Activated naive CD4-positive, alpha-beta T cell treated with Interleukin-2 at 50 U/mL for 16 hours (primary cell): ENCODE measurements around the gene FKTN.
"Not testable (repeated sequence)": the region's sequence is repeated elsewhere in the genome, so short reads cannot be mapped to it uniquely, and the experiment has no call there.

Experiments
- DNase-seq: peaks from one replicate; pipeline ENCODE4 v3.0.0-alpha.2; 2020

The FKTN gene

DNA sequence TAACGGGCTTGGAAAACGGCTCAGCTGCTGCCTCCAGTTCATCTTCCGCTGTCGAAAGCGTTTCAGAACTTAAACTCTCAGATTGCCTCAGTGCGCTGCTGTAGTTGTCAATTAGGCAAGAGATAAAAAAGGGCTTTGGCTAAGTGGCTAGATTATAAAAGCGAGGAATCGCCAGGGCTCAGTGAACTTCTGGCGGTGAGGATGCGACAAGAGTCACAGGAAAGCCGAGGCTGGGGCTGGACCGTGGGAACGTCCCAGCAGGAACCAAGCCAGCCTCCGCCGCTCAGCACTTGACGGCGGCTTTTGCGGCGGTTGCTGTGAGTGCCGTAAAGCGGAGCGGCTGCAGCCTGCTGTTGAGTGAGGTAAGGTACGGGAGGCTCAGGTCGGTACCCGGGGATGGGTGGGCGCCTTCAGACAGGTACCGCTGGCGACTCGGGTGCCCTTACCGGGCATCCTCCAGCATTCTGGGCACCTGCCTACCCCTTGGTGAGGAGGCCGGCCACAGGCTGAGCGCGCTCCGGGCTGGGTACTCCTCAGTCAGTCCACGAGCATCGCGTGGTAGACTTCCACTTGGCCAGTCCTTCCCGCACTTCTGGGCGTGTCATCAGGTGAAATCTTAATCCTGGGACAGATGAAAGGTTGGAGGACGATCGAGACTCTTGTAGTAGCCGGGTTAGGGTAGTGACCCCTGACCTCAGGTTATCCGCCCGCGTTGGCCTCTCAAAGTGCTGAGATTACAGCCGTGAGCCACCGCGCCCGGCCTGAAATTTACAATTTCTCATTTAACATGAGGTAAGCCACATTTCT, at the start of gene FKTN:
FKTN (plus strand) TSS at position 328 of the 807 bp plus-strand sequence. CDS start 16,902 bp downstream, outside the sequence.
- peak; percentile 85 for DNase-seq

DNA sequence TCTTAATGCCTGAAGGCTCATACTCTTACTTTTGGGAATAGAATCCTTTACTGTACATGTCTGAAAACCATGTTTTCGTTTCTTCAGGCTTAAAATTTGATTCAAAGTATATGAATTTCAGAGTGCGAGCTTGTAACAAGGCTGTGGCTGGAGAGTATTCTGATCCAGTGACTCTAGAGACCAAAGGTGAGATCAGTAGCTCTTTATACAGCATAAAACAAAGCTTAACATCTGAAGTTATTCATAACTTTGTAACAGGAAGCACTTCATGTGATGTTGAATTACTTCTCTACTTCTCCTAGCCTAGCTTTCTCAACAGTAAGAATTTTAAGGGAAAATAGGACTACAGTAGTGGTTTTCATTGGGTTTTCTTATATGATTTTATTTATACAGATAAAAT, 49.4 kb upstream of the FKTN start:
- no peak for DNase-seq

DNA sequence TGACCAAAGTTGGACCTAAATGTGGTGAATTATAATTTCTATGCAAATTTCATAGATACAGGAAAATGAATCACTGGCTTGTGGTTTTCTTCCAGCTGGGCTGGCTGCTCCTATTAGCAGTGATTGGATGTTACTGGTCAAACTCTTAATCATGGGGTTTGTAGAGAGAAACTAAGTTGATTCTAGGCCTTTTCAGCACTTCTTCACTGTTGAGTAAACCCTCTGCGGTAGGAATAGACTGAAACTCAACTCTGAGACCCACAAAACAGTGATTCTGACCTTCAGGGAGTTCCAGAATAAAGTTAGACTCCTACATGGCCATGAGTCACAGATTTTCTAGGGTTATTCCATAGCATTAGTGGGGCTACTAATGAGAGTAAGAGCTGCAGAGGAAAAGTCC, 47.9 kb upstream of the FKTN start:
- DNase-seq: no peak

DNA sequence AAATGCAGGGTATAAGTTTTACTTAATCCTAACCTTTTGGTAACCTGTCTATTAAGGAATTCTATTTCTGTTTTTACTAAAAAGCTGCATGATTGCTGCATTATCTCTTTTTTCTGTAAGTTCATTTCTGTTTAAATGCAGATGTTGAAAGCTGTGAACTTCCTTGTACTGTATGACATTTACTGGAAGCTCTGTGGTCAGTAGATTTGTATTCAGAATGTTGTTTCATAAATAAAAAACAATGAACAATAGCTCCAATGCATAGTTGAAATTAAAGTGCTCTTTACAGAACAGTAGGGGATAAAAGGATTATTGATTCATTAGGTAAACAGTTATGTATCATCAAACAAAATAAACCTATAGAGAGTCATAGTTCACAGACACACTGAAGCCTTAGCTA, 46.5 kb upstream of the FKTN start:
- no peak for DNase-seq

DNA sequence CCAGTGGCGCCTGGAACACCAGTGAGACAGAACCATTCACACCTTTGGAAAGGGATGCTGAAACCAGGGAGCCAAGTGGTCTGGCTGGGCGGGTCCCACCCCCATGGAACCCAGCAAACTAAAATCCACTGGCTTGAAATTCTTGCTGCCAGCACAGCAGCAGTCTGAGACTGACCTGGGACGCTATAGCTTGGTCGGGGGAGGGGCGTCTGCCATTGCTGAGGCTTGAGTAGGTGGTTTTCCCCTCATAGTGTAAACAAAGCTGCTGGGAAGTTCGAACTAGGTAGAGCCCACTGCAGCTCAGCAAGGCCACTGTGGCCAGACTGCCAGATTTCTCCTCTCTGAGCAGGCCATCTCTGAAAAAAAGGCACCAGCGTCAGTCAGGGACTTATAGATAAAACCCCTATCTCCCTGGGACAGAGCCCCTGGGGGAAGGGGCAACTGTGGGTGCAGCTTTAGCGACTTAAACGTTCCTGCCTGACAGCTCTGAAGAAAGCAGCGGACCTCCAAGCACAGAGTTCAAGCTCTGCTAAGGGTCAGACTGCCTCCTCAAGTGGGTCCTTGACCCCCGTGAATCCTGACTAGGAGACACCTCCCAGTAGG, 42.0 kb upstream of the FKTN start:
- no peak for DNase-seq

DNA sequence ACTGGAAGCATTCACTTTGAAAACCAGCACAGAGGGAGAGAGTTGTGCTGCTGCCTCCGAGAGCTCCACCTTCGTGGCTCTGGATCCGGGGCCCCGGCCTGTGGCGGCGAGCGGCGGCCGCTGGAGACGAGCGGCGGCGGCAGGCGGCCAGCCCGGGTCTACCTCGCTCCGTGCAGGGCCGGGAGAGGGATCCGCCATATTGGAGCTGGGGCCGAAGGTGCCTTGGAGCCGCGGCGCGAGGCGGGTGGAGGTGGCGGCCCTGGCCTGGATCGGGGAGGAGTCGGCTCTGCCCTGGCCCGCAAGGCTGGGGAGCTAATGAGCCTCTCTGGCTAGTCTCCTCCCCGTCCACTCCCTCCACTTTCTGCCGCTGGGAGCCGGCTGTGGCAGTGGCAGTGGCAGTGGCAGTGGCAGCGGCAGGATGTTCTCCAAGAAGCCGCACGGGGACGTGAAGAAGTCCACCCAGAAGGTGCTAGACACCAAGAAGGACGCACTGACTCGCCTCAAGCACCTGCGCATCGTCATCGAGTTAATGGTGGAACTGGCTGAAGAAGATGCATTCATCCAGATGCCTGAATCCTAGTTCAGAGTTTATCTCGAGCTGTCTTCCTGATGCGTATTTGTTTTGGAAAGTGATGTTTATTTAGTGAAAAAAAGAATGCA, 38.1 kb upstream of the FKTN start:
- peak; percentile 32 for DNase-seq

DNA sequence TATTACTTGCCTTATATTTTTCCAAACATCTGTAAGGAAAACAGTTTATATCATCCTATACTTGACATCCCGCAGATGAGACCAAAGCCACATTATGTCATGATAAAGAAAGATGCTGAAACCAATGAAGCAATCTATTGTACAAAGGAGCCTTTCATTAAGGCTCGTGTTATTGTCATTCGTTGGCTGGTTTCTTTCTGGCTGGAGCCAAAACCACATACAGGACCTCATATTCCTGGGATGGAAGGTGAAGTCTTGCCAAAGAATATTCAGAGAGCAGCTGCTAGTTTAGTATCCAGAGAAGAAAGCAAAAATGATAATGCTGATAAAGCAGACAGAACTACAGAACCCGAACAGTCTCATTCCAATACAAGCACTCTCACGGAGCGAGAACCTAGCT, 36.9 kb upstream of the FKTN start:
- DNase-seq: not testable (repeated sequence)

DNA sequence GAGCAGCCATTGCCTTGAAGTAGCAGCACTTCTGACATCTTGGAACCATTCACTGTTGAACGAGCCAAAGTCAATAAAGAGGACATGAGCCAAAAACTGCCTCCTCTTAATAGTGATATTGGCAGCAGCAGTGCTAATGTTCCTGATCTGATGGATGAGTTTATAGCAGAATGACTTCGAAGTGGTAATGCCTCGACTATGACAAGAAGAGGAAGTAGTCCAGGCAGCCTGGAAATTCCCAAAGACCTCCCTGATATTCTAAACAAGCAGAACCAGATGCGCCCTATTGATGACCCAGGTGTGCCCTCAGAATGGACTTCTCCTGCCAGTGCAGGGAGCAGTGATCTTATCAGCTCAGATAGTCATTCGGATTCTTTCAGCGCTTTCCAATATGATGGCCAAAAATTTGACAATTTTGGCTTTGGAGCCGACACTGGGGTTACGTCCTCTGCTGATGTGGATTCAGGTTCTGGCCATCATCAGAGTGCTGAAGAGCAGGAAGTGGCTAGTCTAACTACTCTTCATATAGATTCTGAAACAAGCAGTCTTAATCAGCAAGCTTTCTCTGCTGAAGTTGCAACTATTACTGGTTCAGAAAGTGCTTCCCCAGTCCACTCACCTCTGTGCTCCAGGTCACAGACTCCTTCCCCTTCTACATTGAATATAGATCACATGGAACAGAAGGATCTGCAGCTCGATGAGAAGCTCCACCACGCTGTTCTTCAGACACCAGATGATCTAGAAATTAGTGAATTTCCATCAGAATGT, 35.1 kb upstream of the FKTN start:
- not testable (repeated sequence) for DNase-seq

DNA sequence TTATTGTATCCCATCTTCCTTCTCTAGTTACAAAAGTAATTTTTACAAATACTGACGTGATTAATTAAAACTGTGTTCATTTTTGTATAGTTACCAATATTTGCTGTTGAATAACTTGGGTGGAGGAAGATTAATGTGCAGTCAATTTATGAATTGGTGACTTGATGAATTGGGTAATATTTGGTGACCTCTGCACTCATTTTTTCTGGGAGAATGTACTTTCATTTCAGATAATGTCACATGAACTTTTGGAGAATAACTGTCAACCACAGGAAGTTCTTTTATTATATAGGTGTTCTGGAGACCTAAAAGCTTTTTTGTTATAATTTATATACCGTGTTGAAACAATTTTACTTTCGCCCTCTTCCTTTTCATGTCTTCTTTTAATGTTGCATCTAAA, 26.4 kb upstream of the FKTN start:
- no peak for DNase-seq

DNA sequence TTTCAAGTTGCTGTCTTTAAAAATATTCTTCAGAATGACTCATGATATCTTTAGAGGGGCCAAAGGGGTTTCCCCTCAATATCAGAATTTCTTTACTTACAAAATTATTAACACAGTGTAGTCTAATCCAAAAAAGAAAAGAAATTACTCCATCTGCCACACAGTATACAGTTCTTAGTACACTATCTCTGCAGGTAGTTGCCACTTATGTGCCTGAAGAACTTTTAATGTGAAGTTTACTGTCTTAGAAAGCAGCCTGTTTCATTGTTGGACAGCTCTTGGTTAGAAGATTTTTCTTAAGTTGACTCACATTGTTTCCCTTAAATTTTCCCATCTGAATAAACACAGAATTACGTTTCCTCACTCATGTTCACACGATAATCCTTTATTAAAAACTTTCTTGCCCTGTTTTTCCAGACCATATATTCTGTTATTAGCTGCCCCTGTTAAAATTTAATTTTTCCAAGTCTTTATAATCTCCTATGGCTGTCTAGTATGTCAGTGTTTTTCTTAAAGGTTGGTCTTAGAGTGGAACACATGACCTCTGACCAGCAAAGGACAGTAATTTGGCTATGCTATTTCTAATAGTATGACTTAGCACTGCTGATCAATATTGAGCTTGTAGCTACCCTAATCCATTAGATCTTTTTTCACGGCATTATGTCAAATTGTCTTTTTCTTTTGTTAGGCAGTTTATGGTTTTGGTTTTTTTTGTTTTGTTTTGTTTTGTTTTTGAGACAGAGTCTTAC, 21.8 kb upstream of the FKTN start:
- no peak for DNase-seq

DNA sequence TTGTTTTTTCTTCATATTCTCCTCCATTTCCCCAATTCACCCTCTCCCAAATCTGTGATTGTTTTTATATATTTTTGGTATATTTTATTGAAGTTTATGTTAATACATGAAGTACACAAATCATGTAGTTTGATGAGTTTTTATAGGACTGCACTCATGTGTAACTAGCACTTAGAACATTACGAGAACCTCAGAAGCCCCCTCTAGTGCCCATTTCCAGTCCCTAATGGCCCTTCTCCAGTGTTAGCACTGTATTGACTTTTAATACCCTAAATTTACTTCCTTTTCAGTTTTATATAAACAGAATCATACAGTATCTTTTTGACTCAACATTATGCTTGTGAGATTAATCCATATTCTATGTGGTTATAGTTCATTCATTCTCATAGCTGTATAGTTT, 18.5 kb upstream of the FKTN start:
- no peak for DNase-seq

DNA sequence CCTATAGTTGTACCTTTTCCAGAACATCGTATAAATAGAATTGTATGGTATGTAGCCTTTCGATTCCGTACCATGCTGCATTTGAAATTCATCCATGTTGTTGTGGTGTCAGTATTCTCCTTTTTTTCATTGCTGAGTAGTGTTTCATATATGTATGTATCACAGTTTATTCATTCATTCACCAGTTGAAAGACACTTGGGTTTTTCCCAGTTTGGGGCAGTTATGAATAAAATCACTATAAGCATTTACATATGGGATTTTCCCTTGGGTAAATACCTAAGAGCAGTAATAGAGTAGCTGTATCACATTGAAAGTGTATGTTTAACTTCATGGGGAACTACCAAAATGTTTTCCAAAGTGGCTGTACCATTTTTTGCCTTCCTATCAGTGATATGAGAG, 16.1 kb upstream of the FKTN start:
- no peak for DNase-seq

DNA sequence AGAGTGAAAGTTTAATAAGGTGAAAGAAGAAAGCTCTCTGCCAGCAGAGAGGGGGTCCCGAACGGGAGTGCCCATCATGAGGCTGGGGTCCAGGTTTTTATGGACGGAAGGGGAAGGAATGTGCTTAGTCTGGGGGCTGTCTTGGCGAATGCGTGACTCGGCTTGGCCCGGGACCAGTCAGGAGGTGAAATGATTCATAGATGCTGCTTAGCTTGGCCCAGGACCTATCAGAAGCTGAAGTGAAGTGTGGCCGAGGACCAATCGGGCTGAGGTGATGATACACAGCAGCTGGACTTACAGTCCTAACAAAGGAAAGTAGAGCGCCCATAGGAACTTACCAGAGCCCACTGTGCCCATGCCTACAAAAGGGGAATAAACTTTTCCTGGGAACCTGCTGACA, 3.9 kb upstream of the FKTN start:
- no peak for DNase-seq

DNA sequence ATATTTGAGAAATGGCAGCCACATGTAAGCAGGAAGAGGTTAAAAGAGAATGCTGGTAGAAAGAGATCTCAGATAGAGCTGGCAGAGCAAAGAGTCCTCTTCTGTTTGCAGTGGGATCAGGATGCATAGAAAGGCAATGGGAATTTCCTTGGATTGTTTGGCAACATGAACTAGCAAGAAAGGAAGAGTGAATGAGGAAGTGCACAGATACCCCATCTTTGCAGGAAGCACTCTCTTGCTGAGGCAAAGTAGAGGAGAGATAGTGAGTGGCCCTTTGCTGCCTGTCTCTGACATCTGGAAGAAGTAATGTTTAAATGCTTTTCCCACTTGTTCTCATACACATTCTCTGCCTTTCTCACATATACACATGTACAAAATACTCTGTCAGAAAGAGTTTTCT, 14.5 kb downstream of the FKTN start:
- DNase-seq: no peak

DNA sequence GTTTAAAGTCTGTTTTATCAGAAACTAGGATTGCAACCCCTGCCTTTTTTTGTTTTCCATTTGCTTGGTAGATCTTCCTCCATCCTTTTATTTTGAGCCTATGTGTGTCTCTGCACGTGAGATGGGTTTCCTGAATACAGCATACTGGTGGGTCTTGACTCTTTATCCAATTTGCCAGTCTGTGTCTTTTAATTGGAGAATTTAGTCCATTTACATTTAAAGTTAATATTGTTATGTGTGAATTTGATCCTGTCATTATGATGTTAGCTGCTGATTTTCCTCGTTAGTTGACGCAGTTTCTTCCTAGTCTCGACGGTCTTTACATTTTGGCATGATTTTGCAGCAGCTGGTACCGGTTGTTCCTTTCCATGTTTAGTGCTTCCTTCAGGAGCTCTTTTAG, 22.0 kb downstream of the FKTN start:
- DNase-seq: not testable (repeated sequence)

DNA sequence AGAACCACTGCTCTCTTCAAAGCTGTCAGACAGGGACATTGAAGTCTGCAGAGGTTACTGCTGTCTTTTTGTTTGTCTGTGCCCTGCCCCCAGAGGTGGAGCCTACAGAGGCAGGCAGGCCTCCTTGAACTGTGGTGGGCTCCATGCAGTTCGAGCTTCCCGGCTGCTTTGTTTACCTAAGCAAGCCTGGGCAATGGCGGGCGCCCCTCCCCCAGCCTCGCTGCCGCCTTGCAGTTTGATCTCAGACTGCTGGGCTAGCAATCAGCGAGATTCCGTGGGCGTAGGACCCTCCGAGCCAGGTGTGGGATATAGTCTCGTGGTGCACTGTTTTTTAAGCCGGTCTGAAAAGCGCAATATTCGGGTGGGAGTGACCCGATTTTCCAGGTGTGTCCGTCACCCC, 23.6 kb downstream of the FKTN start:
- DNase-seq: not testable (repeated sequence)

DNA sequence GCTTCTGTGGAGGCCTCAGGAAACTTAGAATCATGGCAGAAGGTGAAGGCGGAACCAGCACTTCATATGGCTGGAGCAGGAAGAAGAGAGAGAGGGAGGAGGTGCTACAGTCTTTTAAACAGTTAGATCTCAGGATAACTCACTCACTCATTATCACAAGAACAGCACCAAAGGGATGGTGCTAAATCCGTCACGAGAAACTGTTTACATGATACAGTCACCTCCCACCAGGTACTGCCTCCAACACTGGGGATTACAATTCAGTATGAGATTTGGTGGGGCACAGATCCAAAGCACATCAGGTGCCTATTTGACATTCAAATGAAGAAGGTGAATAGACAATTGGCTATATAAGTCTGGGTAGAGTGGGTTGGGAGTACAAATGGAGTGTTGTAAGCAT, 35.2 kb downstream of the FKTN start:
- no peak for DNase-seq

DNA sequence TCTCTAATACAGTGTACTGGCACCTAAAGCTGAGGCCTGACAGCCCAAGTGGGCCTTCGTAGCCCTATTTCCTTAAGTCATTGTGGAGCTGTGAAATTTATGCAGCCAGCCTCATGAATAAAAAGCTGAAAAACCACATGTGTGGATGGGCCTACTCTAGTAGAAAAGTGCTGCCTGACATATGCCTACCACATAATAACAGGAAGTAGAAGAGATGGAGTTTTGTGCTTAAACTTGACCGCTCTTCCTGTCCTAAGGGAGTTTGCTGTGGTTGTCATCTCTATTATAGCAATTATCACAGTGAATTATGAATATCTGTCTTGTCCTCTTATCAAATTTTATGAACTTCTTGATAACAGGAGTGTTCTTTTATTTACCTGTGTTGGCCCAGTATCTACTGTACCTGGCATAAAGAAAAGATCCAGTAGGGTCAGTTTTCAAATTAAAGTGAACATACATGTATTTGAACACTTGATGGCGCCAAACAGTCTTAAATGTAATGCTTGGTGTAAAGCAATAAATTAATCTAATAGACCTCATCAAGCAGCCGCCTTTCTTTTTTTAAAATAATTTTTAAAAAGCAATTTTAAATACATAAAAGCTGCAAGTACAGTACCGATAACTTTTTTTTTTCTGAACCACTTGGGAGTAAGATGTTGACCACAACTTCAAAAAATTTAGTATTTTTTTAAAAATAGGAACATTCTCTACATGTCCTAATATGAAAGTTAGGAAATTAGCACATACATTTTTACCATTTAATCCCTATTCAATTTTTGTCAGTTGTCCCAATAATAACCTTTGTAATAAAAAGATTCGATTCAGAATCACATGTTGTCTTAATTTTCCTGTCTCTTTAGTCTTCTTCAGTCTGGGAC, 51.0 kb downstream of the FKTN start:
- no peak for DNase-seq

DNA sequence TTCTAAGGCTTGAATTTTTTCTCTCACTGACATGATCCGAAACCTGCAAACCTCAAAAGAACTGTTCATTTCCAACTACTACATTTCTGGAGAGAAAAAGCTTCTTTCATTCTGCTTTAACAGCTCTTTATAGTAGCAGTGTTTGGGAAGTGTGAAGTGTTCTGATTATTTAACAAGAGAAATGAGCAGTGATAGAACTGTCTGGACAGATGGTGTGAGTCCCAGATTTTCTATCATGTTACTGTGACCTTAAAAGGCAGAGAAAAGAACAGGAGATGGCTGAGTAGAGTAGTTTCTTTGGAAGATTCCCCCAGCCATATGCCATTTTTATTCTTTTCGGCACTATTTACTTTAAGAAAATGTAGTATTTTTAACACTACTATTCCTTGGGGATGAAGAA, 63.1 kb downstream of the FKTN start:
- DNase-seq: no peak

DNA sequence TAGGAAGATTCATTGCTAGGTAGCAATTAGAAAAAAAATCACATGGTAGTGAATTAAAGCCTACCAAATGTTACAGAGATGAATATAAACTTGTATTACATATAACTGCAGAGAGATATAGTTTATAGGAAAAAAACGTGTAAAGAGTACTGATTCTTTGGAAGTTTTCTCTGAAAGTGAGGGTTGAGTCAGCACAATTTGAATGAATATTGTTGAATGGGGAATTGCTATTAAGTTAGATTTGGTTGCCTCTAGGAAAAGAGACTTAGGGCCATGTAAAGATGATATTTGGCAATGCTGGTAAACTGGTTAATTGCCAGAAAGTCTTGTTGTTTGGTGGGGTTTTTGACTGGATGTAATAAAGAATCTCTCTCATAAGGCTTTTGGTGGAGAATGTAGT, 67.2 kb downstream of the FKTN start:
- DNase-seq: no peak

DNA sequence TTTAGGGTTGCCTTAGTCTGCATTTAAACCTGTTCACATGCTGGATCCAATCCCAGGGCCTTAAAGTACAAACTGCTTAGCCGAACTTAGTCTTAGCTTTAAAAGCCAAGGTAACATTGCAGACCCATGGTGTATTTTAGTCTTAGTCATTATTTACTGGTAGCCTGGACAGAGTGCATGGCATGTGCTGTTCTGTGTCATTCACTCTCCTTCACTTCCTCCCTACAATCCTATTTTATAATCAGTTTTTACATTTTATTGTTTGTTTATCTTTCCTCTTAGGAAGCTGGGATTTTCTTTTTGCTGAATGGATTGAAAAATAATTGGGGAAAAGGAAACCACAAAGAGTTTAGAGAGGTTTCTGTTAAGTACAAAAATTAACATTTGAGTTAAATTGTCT, 74.9 kb downstream of the FKTN start:
- DNase-seq: no peak

DNA sequence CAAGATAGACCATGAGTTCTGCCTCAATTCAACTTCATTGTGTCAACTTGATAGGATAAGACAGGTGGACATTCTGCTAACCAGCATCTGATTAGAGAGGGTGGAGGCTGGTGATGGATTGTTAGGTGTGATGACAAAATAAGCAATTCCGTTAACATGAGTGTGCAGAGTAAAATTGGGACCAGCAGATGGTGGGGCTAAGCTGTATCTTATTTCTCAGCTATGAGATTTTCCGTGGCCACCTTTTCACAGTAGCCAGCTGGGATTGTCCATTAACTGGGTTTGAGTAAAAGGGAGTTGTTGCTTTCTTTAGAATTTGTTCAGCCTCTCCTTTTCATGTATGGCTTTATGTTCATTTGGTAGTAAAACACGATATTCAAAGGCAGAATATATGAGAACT, 75.5 kb downstream of the FKTN start:
- DNase-seq: no peak
